B cell (primary cell): ENCODE results near the gene ACOD1. TPM values are rescaled to one million over a fixed set of nuclear protein-coding genes. Genes with fewer than 3 reads are reported as not detected.

Source experiments
- polyA plus RNA-seq: library from polyadenylated mRNA; depleted of rRNA; stranded (reverse); fragments of >200 nt; gene quantifications from 2 replicates; pipeline ENCODE4 v1.2.3, GENCODE V29; 2012
- total RNA-seq, 2 donors: library from RNA; stranded (reverse); fragments of 120-200 nt in 1 of 2; gene quantifications; 1 replicate in 1 of 2; 2 replicates in 1 of 2; pipeline versions ENCODE4 v1.2.3 to v1.2.4, GENCODE V29; 2013 to 2022

Gene ACOD1
- total and polyA plus RNA-seq, 2 donors (not counting 1 experiment from before 2014, with no cell fraction given) = not detected

Other genes with a start within 250 kb of the ACOD1 start
- 6.2 TPM in 2 replicates for gene KCTD12, start 62.1 kb upstream of the ACOD1 start, total RNA-seq
- 1.2 and 1.8 TPM in 2 replicates for gene KCTD12, start 62.1 kb upstream of the ACOD1 start, polyA plus RNA-seq
- gene CLN5, start 43.6 kb downstream of the ACOD1 start, total RNA-seq = 33.3 and 36.9 TPM in 2 replicates
- 11.9 and 17.5 TPM in 2 replicates for gene CLN5, start 43.6 kb downstream of the ACOD1 start, polyA plus RNA-seq
- 78.0 and 79.5 TPM in 2 replicates for gene FBXL3, start 78.6 kb downstream of the ACOD1 start, total RNA-seq
- 20.5 and 36.5 TPM in 2 replicates for gene FBXL3, start 78.6 kb downstream of the ACOD1 start, polyA plus RNA-seq